Lower leg skin (tissue), 3 donors: Measurements from ENCODE around the gene DNAJC8.

Experiments used
- POLR2A ChIP-seq, 2 donors: fragments of 450-650 bp; IDR thresholded peaks; one replicate each; pipeline ENCODE4 v1.6.1; 2016 to 2017; ENCODE audit warnings: antibody characterized with exemption in 2 of 2, mild to moderate bottlenecking in 1 of 2, moderate library complexity in 1 of 2
- TF ChIP-seq, protein P1 (sequence below), 3 donors: fragments of 450-650 bp; IDR thresholded peaks; one replicate each; pipeline ENCODE4 v1.5.1; 2016; ENCODE audit warnings: antibody characterized with exemption in 3 of 3, mild to moderate bottlenecking in 3 of 3, moderate library complexity in 2 of 3

DNA sequence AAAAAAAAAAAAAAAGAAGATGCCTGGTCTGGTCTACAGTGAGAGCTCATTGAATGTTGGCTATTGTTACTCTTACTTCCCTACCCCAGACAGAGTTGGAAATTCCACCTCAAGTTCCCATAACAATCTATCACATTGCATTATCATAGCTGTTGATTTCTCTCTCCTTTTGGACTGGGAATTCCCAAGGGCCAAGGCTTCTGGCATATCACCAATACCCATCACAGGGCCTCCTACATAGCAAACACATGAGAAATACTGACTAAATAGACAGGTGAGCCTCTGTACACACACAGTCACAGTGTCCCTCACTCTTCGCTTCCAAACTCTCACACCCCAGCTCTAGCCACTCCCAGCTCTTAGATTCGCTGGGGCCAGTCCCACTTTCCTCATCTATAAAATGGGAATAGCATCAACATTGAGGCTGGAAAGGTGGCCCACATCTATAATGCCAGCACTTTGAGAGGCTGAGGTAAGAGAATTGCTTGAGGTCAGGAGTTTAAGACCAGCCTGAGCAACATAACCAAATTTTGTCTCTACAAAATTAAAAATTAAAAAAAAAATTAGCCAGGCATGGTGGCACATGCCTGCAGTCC lies 62.7 kb downstream of the DNAJC8 start:
- TF ChIP-seq, protein P1, sequence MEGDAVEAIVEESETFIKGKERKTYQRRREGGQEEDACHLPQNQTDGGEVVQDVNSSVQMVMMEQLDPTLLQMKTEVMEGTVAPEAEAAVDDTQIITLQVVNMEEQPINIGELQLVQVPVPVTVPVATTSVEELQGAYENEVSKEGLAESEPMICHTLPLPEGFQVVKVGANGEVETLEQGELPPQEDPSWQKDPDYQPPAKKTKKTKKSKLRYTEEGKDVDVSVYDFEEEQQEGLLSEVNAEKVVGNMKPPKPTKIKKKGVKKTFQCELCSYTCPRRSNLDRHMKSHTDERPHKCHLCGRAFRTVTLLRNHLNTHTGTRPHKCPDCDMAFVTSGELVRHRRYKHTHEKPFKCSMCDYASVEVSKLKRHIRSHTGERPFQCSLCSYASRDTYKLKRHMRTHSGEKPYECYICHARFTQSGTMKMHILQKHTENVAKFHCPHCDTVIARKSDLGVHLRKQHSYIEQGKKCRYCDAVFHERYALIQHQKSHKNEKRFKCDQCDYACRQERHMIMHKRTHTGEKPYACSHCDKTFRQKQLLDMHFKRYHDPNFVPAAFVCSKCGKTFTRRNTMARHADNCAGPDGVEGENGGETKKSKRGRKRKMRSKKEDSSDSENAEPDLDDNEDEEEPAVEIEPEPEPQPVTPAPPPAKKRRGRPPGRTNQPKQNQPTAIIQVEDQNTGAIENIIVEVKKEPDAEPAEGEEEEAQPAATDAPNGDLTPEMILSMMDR (IDR thresholded peaks at IDR 0.05), result no peak
- TF ChIP-seq POLR2A (IDR thresholded peaks at IDR 0.05), result no peak
